ENCODE measurements around the gene COBL.

Gene COBL

GRCh38 chr7:51033727-51034520 is 282.7 kb downstream of the COBL start:
- DNase-seq, result no peak

GRCh38 chr7:51031791-51032515 is 284.7 kb downstream of the COBL start:
- DNase-seq, result no peak

GRCh38 chr7:51031216-51031615 is 285.4 kb downstream of the COBL start:
- no peak for DNase-seq

- no peak for DNase-seq
Observed at GRCh38 chr7:51029701-51030191, 286.9 kb downstream of the COBL start.

GRCh38 chr7:51029131-51029530 is 287.5 kb downstream of the COBL start:
- no peak for DNase-seq

GRCh38 chr7:51027935-51028830 is 288.4 kb downstream of the COBL start:
- DNase-seq, result no peak

GRCh38 chr7:51027106-51027934 is 289.3 kb downstream of the COBL start:
- no peak for DNase-seq

GRCh38 chr7:51026341-51026740 is 290.3 kb downstream of the COBL start:
- DNase-seq, result no peak

GRCh38 chr7:51025668-51026067 is 290.9 kb downstream of the COBL start:
- no peak for DNase-seq

- DNase-seq, result no peak
Observed at GRCh38 chr7:51024867-51025266, 291.7 kb downstream of the COBL start.

- no peak for DNase-seq
Observed at GRCh38 chr7:51023547-51023946, 293.1 kb downstream of the COBL start.

- DNase-seq, result no peak
Observed at GRCh38 chr7:51022821-51023220, 293.8 kb downstream of the COBL start.

GRCh38 chr7:51021906-51022570 is 294.6 kb downstream of the COBL start:
- no peak for DNase-seq

GRCh38 chr7:51020944-51021343 is 295.7 kb downstream of the COBL start:
- DNase-seq, result no peak

- no peak for DNase-seq
Observed at GRCh38 chr7:51019891-51020870, 296.4 kb downstream of the COBL start.

GRCh38 chr7:51019191-51019844 is 297.3 kb downstream of the COBL start:
- DNase-seq, result no peak

GRCh38 chr7:51017576-51018535 is 298.8 kb downstream of the COBL start:
- DNase-seq, result no peak

- no peak for DNase-seq
Observed at GRCh38 chr7:51016546-51016945, 300.1 kb downstream of the COBL start.

- DNase-seq, result no peak
Observed at GRCh38 chr7:51015581-51015980, 301.0 kb downstream of the COBL start.

All from OCI-M1 (cell line).